NCI-H2171 (cell line): Measurements from ENCODE around the gene RNF215.

Experiments used
- DNase-seq: peaks from one replicate; lab custom pipeline; 2025; lab: John Stamatoyannopoulos, UW

The RNF215 gene

DNA sequence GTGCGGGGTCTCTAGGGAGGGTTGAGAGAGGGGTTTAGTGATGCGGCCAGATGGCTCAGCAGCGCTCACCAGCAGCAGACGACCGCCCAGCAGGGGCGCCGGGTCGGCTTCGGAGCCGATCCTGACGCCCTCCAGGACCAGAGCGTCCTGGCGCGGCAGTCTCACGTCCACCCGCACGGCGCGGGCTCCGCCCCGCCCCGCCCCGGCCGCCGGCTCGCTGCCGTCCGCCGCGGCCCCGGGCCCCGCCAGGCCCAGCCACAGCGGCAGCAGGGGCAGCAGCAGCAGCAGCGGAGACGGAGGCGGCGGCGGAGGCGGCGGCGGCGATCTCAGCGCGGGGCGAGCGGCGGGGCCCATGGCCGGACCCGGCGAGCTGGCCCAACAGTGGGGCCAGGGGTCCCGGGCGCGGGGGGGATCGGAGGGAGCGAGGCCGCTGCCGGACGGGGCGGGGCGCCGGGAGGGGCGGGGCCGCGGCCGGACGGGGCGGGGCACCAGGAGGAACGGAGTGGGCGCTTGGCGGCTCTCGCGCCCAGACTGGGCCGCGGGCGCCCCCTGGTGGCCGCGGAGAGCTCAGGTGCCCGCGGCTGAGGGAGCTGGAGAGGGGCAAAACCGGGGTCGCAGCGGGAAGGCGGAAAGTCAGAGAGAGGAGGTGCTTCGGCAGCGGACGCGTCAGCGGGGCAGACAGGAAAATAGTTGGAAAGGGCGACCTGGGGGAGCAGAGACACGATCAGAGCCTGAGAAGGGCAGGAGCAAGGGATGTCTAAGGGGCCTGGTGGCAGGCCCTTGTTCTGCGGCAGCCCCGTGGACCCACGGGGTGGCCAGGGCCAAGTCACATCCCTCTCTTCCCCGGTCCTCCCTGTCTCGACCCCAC, at the start of gene RNF215:
Gene RNF215 (minus strand): TSS at position 452 of the 868 bp plus-strand sequence. CDS start 98 bp downstream, at position 354.
- peak; percentile 70 for DNase-seq

DNA sequence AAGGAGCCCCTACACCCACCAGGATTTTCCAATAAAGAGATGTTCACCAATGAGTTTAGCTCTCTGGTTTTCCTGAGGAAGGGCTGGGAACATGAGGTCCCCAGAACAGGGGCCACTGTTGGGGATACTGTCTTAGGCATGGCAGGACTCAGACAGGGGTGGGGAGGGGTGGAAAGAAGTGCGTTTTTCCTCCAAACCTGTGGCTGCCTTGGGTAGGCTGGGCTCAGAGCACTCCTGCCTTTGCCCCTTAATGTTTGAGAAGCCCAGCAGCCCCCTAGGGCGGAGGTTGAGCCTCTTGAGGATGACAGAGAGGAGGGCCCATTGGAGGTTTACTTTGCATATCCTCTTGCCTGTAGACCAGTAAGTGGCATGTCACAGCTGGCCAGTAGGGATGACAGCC, 49.0 kb upstream of the RNF215 start:
- no peak for DNase-seq

DNA sequence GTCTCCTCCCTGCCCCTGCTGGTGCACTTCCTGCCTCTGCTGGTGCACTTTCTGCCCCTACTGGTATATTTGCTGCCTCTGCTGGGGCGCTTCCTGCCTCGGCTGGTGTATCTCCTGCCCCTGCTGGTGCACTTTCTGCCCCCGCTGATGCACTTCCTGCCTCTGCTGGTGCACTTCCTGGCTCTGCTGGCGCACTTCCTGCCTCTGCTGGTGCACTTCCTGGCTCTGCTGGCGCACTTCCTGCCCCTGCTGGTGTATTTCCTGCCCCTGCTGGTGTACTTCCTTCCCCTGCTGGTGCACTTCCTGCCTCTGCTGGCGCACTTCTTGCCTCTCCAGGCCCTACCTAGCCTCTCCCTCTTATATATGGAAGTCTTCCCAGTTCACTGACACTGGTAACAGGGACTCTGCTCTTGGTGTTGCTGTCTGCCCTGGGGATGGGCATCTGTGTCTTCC, 48.5 kb upstream of the RNF215 start:
- DNase-seq, result peak; percentile 72

DNA sequence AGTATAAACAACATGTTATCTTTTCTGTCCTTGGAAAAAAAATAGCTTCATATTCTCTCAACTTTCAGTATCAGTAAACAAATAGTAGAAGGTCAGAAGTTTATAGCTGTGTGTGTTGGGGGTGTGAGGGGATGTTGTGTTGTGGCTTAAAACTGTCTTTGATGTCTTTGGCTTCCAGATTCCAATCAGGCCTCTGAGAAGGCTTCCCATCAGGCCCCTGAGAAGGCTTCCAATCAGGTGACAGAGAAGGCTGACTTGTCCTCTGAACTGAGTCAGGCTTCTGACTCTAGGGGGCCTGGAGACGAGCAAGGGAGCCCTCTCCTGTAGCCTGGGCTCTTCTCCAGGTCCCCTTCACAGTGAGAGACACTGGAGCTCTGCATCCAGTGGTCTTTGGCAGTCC, 47.6 kb upstream of the RNF215 start:
- no peak for DNase-seq

DNA sequence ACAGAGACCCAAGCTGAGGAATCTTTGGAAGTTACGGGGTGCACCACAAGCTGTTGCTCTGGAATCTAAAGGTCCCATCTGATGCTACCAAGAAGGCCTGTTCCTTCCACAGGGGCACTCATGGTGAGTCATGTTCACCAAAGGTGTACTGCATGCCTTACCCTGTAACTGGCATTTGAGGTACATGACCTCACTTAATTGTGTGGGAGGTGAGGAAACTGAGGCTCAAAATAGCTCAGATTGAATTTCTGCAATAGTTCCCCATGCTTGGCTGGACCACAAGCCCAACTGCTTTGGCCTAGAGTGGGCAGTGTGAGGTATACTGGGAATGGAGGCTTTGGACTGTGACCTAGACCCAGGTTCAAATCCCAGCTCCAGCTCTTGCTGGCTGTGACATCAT, 46.6 kb upstream of the RNF215 start:
- no peak for DNase-seq

DNA sequence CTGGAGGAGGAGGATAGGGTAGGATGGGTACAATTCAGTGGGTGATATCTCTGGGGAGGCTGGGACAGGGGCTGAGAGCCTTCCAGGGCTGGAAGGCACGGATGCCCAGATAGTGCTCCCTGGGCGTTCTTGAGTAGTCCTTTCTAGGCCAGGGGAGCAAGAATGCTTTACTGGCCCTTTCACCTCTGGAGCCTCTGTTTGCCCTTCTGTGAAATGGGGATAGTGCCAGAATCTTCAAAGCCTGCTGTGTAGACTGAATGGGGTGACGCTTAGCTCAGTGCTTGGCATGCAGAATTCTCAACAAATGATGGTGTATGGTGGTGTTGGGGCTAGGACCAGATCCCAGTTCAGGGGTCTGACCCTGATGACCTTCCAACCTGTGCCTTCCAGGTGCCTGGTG, 46.0 kb upstream of the RNF215 start:
- no peak for DNase-seq

DNA sequence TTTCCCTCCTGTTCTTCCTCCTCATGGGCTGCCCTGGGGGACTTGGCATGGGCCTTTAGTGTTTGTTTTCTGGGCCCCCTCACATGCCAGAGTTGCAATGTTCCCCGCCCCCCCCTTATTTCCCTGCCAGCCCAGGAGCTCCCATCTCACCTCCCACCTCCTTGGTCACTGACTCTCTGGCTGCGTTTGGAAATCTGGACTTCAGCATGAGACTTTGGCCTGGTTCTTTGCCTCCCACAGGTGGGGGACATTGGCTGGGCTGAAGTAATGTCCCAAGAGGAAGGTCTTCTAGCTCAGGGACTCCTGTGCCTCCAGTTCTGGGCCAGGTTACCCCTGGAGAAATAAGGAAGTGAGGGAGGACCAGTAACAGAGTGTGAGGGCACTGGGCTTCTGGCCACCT, 45.3 kb upstream of the RNF215 start:
- no peak for DNase-seq

DNA sequence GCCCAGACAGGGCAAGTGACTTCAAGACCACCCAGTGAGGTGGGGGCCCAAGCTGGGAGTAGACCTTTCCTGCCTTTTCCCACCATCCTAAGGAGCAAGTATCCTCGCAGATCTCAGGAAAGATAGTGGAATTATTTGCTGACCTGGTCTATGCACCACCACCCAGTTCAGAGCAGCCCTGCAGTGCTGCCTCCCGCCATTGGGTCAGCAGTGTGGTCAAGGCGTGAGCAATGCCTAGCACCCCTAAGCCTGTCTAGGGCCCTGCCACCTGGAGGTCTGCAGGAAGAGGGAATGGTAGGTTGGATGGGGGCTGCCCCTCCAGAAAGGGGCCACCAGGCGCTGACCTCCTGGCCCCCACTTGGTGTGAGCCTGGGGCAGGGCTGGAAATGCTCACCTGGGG, 44.9 kb upstream of the RNF215 start:
- no peak for DNase-seq

DNA sequence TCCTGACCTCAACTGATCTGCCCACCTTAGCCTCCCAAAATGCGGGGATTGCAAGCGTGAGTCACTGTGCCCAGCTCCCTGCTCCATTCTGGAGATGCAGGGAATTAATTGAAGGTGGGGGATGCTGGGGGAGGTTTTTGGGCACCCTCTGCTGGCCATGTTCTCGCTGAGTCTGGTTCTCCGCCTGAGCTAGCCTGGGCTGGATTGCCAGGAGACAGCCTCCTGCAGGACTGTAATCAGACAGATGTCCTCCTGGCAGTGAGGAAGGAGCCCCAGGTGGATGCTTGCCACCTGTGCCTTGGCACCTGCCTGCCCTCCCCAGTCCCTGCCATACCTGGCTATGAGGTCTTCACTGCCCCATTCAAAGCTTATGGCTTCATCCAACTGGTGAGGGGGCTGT, 43.7 kb upstream of the RNF215 start:
- no peak for DNase-seq

DNA sequence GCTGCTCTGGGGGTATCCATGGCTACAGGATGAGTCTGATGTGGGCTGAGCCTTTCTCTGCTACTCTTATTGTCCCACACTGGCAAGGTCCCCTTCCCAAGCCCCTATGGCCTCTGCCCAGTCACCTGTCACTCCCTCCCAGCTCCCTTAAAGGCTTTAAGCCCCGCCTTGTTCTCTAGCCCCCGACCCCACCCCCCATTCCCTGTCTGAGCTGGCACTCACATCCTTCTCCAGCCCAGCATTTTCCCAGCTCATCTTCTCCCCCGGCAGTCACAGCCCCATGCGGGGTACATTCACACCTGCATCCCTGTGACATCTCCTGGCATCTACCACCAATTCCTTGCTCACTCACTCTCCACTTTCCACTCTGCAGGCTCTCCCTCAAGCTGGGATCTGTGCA, 42.7 kb upstream of the RNF215 start:
- DNase-seq, result no peak

DNA sequence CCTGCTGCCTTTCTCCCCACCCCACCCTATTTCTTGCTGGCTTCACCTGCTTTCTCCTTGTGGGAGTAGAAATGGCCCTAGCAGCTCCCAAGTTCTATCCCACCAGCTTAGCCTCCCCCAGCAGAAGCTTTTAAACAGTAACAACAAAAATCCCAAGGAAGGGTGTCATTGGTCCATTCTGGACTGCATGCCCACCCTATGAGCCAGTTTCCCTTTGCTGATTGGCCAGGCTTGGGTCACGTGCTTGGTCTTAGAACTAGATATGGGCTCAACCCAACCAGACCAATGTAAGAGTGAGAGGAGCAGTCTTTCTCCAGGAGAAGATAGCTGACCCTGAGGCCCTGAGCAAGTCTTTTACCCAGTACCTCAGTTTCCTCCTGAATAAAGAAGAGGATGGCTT, 40.7 kb upstream of the RNF215 start:
- DNase-seq, result no peak

DNA sequence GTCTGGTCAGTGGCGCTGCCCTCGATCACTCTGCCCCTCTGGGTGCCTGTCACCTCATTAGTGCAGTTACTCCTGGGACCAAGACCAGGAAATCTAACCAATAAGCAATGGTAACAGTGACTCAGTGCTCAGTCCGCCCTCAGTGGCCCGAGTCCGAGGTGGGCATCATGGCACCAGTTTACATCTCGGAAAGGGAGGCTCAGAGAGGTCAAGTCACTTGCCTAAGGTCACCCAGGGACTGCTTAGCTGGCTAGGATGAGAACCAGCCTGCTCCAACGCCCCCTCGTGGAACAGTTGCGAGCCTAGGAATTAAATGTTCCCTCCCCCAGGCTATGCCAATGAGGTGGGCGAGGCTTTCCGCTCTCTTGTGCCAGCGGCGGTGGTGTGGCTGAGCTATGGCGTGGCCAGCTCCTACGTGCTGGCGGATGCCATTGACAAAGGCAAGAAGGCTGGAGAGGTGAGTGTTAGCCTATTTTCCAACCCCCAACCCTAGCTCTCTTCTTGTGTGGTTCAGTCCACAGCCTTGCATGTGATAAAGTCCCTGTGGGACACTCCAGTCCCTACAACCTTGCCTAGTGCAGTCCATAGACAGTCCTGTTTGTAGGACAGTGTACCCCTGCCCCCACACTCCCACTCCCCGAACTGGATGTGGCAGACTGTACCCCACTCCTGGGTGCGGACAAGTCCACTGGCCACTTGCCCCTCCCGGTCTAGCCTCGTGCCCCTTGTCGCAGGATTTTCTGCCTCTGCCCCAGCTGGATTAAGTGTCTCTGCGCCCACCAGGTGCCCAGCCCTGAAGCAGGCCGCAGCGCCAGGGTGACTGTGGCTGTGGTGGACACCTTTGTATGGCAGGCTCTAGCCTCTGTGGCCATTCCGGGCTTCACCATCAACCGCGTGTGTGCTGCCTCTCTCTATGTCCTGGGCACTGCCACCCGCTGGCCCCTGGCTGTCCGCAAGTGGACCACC, 39.5 kb upstream of the RNF215 start:
- peak; percentile 51 for DNase-seq

DNA sequence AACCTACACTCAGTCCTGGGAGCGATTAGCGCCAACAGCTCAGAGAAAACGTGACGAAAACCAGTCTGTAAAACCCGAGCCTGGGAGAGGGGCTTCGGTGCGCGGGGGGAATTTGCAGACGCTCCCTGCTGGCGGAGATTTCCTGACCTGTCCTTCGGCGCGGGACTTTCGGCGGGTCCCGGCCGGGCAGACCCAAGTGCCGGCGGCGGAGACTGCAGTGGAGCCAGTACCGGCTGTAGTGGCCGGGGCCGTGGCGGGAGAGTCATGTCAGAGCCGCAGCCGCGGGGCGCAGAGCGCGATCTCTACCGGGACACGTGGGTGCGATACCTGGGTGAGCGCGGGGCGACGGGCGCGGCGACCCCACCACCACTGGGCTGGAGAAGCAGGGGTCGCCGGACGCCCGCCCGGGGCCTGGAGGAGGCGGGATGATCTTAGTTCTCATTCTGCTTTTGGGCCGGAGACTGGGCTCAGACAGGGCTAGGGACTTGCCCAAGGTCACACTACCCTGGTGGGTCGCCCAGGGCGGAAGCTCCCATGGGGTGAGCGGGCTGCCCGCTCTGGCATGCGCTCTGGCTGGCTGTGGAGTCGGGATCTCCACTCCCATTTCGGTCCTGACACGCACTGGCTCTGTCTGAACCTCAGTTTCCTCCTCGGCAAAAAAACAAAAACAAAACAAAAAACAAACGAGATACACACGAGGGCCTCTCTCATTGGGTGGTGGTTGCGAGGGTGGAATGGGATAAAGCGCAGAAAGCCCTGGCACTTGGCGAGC, 38.6 kb upstream of the RNF215 start, which contains the start of gene MTFP1:
Gene MTFP1 (plus strand): TSS at position 153 of the 772 bp plus-strand sequence. CDS start 112 bp downstream, at position 265.
- DNase-seq, result peak; percentile 62

DNA sequence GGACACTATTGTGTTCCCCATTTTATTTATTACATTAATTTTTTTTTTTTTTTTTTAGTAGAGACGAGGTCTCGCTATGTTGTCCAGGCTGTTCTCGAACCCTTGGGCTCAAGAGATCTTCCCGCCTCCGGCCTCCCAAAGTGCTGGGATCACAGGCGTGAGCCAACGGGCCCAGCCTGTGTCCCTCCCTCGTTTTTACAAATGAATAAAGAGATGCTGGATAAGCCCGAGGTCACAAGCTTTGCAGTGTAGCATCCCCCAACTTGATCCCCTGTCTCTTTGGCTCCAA, 38.1 kb upstream of the RNF215 start:
- DNase-seq, result no peak

DNA sequence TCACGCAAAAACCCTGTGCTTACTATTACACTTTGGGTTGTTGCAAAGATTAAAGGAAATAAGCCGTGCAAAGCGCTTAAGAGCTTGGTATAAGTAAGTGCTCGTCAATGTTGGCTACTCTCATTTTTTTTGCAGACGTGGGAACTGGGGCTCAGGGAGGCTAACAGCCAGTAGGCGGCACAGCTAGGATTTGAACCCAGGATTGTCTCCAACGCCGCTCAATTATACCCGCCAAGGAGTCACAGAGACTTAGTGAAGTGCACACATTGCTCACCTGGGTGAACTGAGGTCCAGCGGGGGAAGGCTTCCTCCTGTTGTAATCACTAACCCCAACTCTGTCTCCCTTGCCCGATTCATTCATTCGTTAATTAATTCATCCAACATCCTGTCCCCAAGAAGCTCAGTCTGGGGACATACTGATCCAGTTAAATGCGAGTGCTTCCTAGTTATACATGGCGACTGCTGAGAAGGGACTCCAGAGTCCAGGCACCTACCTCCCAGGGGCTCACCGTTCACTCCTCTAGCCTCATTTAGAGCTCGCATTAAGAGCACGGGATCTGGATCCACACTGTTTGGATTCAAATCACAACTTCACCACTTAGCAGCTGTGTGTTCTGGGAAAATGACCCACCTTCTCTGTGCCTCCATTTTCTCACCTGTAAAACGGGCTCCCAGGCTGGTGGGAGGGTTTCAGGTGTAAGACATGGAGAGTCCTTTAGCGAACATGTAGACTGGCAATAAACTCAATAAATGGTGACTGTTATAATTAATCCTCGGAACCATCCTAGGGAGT, 37.5 kb upstream of the RNF215 start:
- DNase-seq, result no peak

DNA sequence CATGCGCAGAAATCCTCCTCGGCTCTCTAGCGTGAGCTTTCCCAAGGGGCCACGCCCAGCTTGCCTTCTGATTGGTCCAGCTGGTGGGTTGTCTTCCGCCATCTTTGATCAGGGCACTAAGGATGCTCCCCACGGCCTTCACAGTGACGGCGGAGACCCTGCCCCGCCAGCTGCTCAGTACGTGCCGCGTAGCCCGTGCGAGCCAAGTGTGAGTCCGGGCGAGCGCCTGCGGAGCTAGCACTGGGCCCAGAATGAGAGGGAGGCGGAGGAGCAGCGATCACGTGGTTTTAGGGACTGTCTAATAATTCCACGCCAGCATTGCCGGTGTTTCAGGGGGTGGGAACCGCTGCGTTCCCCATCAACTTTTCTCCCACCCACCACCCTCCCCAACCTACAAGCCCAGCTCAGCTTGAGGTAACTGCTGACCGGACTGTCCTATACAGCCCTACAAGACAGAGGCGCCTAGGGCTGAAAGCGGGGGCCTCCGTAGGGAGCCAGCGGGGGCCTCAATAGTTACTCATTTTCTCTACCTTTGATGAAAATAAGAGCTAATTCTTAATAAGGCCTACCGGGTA, 36.8 kb upstream of the RNF215 start:
- peak; percentile 99 for DNase-seq

DNA sequence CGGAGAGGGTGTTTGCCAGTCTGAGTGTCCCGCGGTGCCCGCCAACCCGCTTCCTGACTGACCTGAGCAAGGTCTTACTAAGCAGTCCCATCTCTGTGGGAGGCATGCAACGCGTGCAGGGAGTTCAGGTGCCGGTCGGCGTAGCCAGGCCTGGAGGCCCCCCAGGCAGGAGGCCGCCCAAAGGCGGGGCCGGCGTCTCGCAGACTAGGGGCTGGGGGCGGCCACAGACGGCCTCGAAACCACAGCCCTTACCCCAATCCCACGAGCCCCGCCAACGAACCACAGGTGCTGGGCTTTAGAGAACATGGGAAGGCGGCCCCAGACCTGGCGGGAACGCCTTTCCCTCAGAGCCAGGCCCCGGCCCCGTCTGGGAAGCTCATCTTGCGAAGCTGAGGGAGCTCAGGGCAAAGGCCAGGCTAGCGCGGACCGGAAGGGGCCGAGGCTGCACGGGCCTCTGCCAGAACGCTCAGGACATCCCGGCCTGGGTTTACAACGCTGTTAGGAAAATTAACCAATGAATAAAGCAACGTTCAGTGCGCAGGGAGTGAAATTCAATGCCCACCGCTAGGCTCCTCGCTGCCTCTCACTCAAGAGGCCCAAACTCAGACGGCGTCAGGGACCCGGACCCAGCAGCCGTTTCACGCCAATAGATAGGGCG, 36.2 kb upstream of the RNF215 start:
- peak; percentile 74 for DNase-seq

DNA sequence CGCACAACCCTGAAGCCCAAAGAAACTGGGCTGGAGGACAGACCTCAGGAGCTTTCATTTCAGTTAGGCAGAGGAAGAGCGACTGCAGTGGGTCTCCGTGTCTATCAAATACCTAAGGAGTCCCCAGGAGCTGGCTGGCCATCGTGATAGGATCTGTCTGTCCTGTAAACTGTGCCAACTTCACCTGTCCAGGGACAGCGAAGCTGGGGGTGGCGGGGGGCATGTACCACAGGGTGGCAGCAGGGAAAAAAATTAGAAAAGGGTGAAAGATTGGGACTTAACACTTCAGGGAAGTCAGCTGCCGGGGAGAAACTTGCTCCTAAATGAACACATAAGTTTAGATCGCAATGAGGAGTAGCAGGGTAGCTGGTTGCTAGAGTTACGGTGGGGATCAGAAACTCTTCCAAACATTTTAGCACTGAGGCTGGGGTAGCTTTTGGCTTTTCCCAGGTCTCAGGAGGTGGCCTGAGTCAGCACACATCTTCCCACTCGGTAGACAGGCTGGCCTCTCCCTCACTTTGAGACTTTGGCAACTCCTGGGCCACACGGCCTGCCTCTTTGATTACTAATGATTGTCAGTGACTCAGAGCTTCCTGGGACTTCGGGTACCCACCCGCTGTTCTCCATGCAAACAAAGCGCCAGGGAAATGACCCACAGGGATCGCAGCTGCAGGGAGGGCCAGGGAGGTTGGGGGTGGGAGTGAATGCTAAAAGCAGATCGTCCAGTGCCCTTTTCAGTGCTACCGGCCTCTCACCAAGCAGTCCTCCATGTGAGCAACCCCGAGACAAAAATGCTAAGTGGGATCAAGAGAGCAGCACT, 35.5 kb upstream of the RNF215 start:
- DNase-seq, result no peak

DNA sequence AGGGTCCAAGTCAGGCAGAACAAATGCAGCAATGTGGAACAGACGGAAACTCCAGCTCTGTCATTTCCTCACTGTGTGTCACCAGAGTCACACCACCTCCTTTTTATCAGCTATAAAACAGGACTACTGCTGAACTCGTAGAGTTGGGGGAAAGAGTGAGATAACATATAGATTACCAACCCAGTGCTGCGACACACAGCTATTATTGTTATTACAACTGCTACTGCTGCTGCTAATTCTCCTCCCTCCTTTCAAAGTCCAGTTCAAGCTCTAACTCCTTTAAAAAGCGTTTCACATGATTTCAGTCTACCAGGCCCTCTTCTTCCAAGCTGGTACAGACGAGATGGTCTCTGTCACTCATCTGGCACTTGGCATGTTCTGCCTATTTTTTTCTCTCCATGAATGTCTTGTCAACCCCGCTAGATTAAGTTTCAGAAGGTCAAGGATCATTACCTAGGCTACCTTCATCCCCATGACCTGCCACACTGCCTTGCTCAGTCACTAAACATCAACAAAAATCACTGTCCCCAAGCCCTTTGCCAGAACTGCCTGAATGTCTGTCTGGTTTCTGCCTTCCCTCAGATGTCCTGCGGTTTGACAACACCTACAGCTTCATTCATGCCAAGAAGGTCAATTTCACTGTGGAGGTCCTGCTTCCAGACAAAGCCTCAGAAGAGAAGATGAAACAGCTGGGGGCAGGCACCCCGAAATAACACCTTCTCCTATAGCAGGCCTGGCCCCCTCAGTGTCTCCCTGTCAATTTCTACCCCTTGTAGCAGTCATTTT, 34.7 kb upstream of the RNF215 start:
- DNase-seq, result no peak
